A549 (cell line): ENCODE data around the gene DCP1A. TPM values are rescaled to one million over a fixed set of nuclear protein-coding genes. Genes with fewer than 3 reads are reported as not detected.

Experiments
- ATAC-seq, 2 experiments: fragments of 200-7000 bp in 1 of 2; fragments of >200 bp in 1 of 2; cut with Nextera tagmentation in 1 of 2; cut with Tn5 transposase in 1 of 2; 3 replicates each; pipeline versions ENCODE4 v1.8.0 to v1.9.1; 2018 to 2020; ENCODE audit warnings: mild to moderate bottlenecking in 1 of 2, moderate library complexity in 1 of 2
- CTCF ChIA-PET: fragments of 300-600 bp; sonication (Branson Sonifier 250); formaldehyde crosslinking; extraction: SDS; loops from one replicate; lab custom pipeline; 2021; ENCODE audit warnings: antibody characterized with exemption, inconsistent platforms; lab: Yijun Ruan, JAX
- POLR2A ChIA-PET: fragments of 350-600 bp; formaldehyde crosslinking; extraction: SDS; loops from one replicate; lab custom pipeline; 2021; ENCODE audit warnings: antibody characterized with exemption, inconsistent platforms; lab: Yijun Ruan, JAX
- DNase-seq, 2 experiments: peaks; one replicate each; pipeline versions ENCODE4 v3.0.0 to v3.0.0-alpha.2; 2011 to 2016; ENCODE audit warnings: low read depth in 1 of 2, low spot score in 1 of 2
- FAIRE-seq: peaks from 2 replicates; lab custom pipeline; 2011; peaks lifted over from hg19 to GRCh38; lab: Jason Lieb, UNC
- H3K27ac ChIP-seq, 2 experiments: fragments of >200 bp; sonication (Bioruptor Twin); formaldehyde crosslinking; 3 replicates each; pipeline ENCODE4 v1.5.1; 2016 to 2017
- H3K4me1 ChIP-seq: fragments of >200 bp; sonication (Bioruptor Twin); formaldehyde crosslinking; 3 replicates; pipeline ENCODE4 v1.6.1; 2016
- H3K4me2 ChIP-seq: fragments of >200 bp; sonication (Bioruptor Twin); formaldehyde crosslinking; 3 replicates; pipeline ENCODE4 v1.6.1; 2016
- H3K4me3 ChIP-seq: fragments of >200 bp; sonication (Bioruptor Twin); formaldehyde crosslinking; 3 replicates; pipeline ENCODE4 v1.5.1; 2016
- H3K9me3 ChIP-seq: fragments of >200 bp; sonication (Bioruptor Twin); formaldehyde crosslinking; 3 replicates; pipeline ENCODE4 v1.6.1; 2016
- CBX2 ChIP-seq: fragments of 200-600 bp; sonication (generic); IDR thresholded peaks from 2 replicates; pipeline ENCODE4 v1.6.1; 2016; ENCODE audit warnings: low read depth, mild to moderate bottlenecking, borderline replicate concordance
- CBX8 ChIP-seq: fragments of 200-600 bp; sonication (generic); IDR thresholded peaks from 2 replicates; pipeline ENCODE4 v1.6.1; 2016
- CEBPB ChIP-seq, 2 experiments: fragments of >200 bp in 1 of 2; sonication (Bioruptor Twin) in 1 of 2; formaldehyde crosslinking in 1 of 2; IDR thresholded peaks; 2 replicates each; pipeline ENCODE4 v1.6.1; 2012 to 2016
- CHD2 ChIP-seq: fragments of 150-350 bp; IDR thresholded peaks from 2 replicates; pipeline ENCODE4 v1.6.1; 2014; ENCODE audit warnings: low read length; ENCODE audit not compliant: partially characterized antibody
- CHD4 ChIP-seq: fragments of 200-600 bp; sonication (generic); IDR thresholded peaks from 2 replicates; pipeline ENCODE4 v1.6.1; 2016; ENCODE audit warnings: antibody characterized with exemption, mild to moderate bottlenecking, borderline replicate concordance
- EHF ChIP-seq: fragments of 250-450 bp; sonication (Bioruptor Pico); IDR thresholded peaks from 2 replicates; pipeline ENCODE4 v1.5.0; 2020; ENCODE audit warnings: mild to moderate bottlenecking
- EHMT2 ChIP-seq: fragments of 200-600 bp; sonication (generic); IDR thresholded peaks from 2 replicates; pipeline ENCODE4 v1.6.1; 2016; ENCODE audit warnings: antibody characterized with exemption, low read depth, mild to moderate bottlenecking, moderate library complexity
- EP300 ChIP-seq, 2 experiments: fragments of >200 bp; sonication (Bioruptor Twin); formaldehyde crosslinking; IDR thresholded peaks; 2 replicates in 1 of 2; 3 replicates in 1 of 2; pipeline ENCODE4 v1.6.1; 2016 to 2017
- FOSB ChIP-seq: fragments of 250-450 bp; sonication (Bioruptor Pico); IDR thresholded peaks from 2 replicates; pipeline ENCODE4 v1.5.0; 2020; ENCODE audit warnings: mild to moderate bottlenecking, moderate library complexity
- FOSL2 ChIP-seq, 2 experiments: fragments of 450-650 bp in 1 of 2; fragments of >200 bp in 1 of 2; sonication (Bioruptor Twin) in 1 of 2; formaldehyde crosslinking; IDR thresholded peaks; 2 replicates each; pipeline versions ENCODE4 v1.5.0 to v1.6.1; 2016 to 2020; ENCODE audit warnings: mild to moderate bottlenecking in 1 of 2, moderate library complexity in 1 of 2
- FOXS1 ChIP-seq: fragments of 250-450 bp; sonication (Bioruptor Pico); IDR thresholded peaks from 2 replicates; pipeline ENCODE4 v1.5.0; 2020; ENCODE audit warnings: mild to moderate bottlenecking, moderate library complexity
- GATA3 ChIP-seq: IDR thresholded peaks from 2 replicates; pipeline ENCODE4 v1.6.1; 2012; ENCODE audit warnings: borderline replicate concordance
- HDAC2 ChIP-seq: fragments of 200-600 bp; sonication (generic); IDR thresholded peaks from 2 replicates; pipeline ENCODE4 v1.6.1; 2016
- HOXB13 ChIP-seq: fragments of 250-450 bp; sonication (Bioruptor Pico); IDR thresholded peaks from 2 replicates; pipeline ENCODE4 v1.5.0; 2020; ENCODE audit warnings: low read depth, mild to moderate bottlenecking, moderate library complexity
- JUN ChIP-seq, 2 experiments: fragments of >200 bp; sonication (Bioruptor Twin); formaldehyde crosslinking; IDR thresholded peaks; 2 replicates in 1 of 2; 3 replicates in 1 of 2; pipeline ENCODE4 v1.6.1; 2016 to 2017
- JUNB ChIP-seq: fragments of >200 bp; sonication (Bioruptor Twin); formaldehyde crosslinking; IDR thresholded peaks from 2 replicates; pipeline ENCODE4 v1.6.1; 2016
- KDM1A ChIP-seq: fragments of 200-600 bp; sonication (generic); IDR thresholded peaks from 2 replicates; pipeline ENCODE4 v1.6.1; 2016; ENCODE audit warnings: low read depth, mild to moderate bottlenecking
- MAFK ChIP-seq: fragments of 450-650 bp; IDR thresholded peaks from 2 replicates; pipeline ENCODE4 v1.6.1; 2014; ENCODE audit not compliant: partially characterized antibody
- MYC ChIP-seq: IDR thresholded peaks from 2 replicates; pipeline ENCODE4 v1.6.1; 2012; ENCODE audit warnings: mild to moderate bottlenecking, inconsistent platforms, low read length, improper control_type of control experiment, borderline replicate concordance
- NFE2L2 ChIP-seq: fragments of 150-350 bp; conservative IDR thresholded peaks from 2 replicates; pipeline ENCODE4 v1.6.1; 2014; ENCODE audit warnings: low read length
- RAD21 ChIP-seq, 2 experiments: fragments of >200 bp in 1 of 2; sonication (Bioruptor Twin) in 1 of 2; formaldehyde crosslinking in 1 of 2; IDR thresholded peaks in 1 of 2; conservative IDR thresholded peaks in 1 of 2; 2 replicates in 1 of 2; 3 replicates in 1 of 2; pipeline ENCODE4 v1.6.1; 2012 to 2018; ENCODE audit warnings: inconsistent platforms in 1 of 2
- RCOR1 ChIP-seq: fragments of 150-350 bp; IDR thresholded peaks from 2 replicates; pipeline ENCODE4 v1.6.1; 2014; ENCODE audit warnings: antibody characterized with exemption, low read length, low read depth
- RNF2 ChIP-seq: fragments of 200-600 bp; sonication (generic); IDR thresholded peaks from 2 replicates; pipeline ENCODE4 v1.6.1; 2016; ENCODE audit warnings: low read depth, mild to moderate bottlenecking, antibody characterized with exemption, moderate library complexity, borderline replicate concordance
- SREBF2 ChIP-seq: fragments of 450-650 bp; IDR thresholded peaks from 2 replicates; pipeline ENCODE4 v1.6.1; 2014; ENCODE audit warnings: mild to moderate bottlenecking, moderate library complexity
- TFCP2L1 ChIP-seq: fragments of 250-450 bp; sonication (Bioruptor Pico); IDR thresholded peaks from 2 replicates; pipeline ENCODE4 v1.5.0; 2021; ENCODE audit warnings: mild to moderate bottlenecking
- ZC3H11A ChIP-seq: fragments of 450-650 bp; IDR thresholded peaks from 2 replicates; pipeline ENCODE4 v1.6.1; 2014; ENCODE audit warnings: antibody characterized with exemption, mild to moderate bottlenecking
- ZNF302 ChIP-seq: fragments of 250-450 bp; sonication (Bioruptor Pico); IDR thresholded peaks from 2 replicates; pipeline ENCODE4 v1.9.0; 2021; ENCODE audit warnings: inconsistent platforms, mild to moderate bottlenecking, moderate library complexity
- ZSCAN20 ChIP-seq: fragments of 250-450 bp; sonication (Bioruptor Pico); IDR thresholded peaks from 2 replicates; pipeline ENCODE4 v1.8.0; 2022; ENCODE audit warnings: mild to moderate bottlenecking, moderate library complexity
- WGBS: methylation state at CpG from one replicate; pipeline ENCODE4 v1.1.6; 2017; ENCODE audit errors: missing lambda C conversion rate; 5-methylcytosine and 5-hydroxymethylcytosine counted together
- polyA plus RNA-seq, 4 experiments: library from polyadenylated mRNA; depleted of rRNA in 3 of 4; stranded (reverse); fragments of >200 nt; fragmentation: RNase III in 1 of 4; extraction: RNeasy Plus Mini Kit Qiagen cat#74134 plus additional on column Dnase treatment in 1 of 4; gene quantifications; 2 replicates in 3 of 4; 3 replicates in 1 of 4; pipeline ENCODE4 v1.2.3, GENCODE V29; 2011 to 2017
- TF ChIP-seq, protein P1 (sequence below): fragments of >200 bp; sonication (Bioruptor Twin); formaldehyde crosslinking; IDR thresholded peaks from 3 replicates; pipeline ENCODE4 v1.5.1; 2016
- TF ChIP-seq, protein P2 (sequence below): fragments of 250-450 bp; sonication (Bioruptor Pico); IDR thresholded peaks from 2 replicates; pipeline ENCODE4 v1.5.0; 2021; ENCODE audit warnings: mild to moderate bottlenecking, moderate library complexity, borderline replicate concordance
- TF ChIP-seq, protein P3 (sequence below): IDR thresholded peaks from 2 replicates; pipeline ENCODE4 v1.6.1; 2012; ENCODE audit warnings: low read depth, borderline replicate concordance

Gene DCP1A
- polyA plus RNA-seq, 2 of the 4 experiments (the other 2 are of a cell fraction), result 7.3 to 27.4 TPM

DNA sequence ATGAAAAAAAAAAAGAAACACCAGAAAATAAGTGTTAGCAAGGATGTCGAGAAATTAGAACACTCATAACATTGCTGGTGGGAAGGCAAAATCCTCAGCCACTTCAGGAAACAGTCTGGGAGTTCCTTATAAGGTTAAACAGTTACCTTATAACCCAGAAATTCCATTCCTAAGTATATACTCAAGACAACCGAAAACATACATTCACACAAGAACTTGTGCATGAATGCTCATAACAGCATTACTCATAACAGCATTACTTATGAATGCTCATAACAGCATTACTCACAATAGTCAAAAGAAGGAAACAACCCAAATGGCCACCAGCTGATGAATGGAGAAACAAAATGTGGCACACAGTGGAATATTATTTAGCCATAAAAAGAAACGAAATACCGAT lies 34.8 kb upstream of the DCP1A start:
- no peak for TF ChIP-seq MAFK
- no peak for TF ChIP-seq GATA3
- TF ChIP-seq JUN (IDR thresholded peaks at IDR 0.05), result no peak
- no peak for TF ChIP-seq EP300 (IDR thresholded peaks at IDR 0.05)
- no peak for TF ChIP-seq CHD4
- TF ChIP-seq ZC3H11A, result no peak
- TF ChIP-seq EHF (CRISPR knock-in tag), result no peak
- no peak for TF ChIP-seq CBX2
- no peak for TF ChIP-seq ZNF302 (CRISPR knock-in tag)
- no peak for TF ChIP-seq RNF2
- no peak for TF ChIP-seq FOSL2 (IDR thresholded peaks at IDR 0.05)
- no peak for TF ChIP-seq FOSL2 (CRISPR knock-in tag; IDR thresholded peaks at IDR 0.05)
- TF ChIP-seq JUNB, result no peak
- no peak overlapping the region for H3K4me2 ChIP-seq
- no peak overlapping the region for H3K4me3 ChIP-seq
- H3K4me1 ChIP-seq, result 0 out of 3 replicates have a peak, but pooled peaks cover 5% of the 10 kb centered on the region
- FAIRE-seq, result no peak
- POLR2A ChIA-PET, result no interaction called here
- peak; percentile 30 to 32; a peak in 2 of 6 replicates for ATAC-seq
- WGBS, result 47% methylated on average over 4 of the region's 4 CpGs
- CTCF ChIA-PET, result interaction anchor here (0.9 to 1.3 kb wide), 2 partner anchors 7 to 37 kb away, joined by 3 to 5 read pairs; no protein-coding TSS in a partner anchor
- no peaks in the 10 kb centered on the region for H3K9me3 ChIP-seq
- no peak overlapping the region for H3K27ac ChIP-seq
- DNase-seq, result peak in 1 of 2 experiments; percentile 19

GRCh38 chr3:53380306-53380705 lies 33.0 kb upstream of the DCP1A start:
- TF ChIP-seq CEBPB (IDR thresholded peaks at IDR 0.05) (no peak), NFE2L2 (no peak), RAD21 (conservative IDR thresholded peaks at IDR 0.05 in 1 of 2, IDR thresholded peaks at IDR 0.05 in 1 of 2) (no peak), SREBF2 (no peak), FOXS1 (CRISPR knock-in tag) (no peak), CBX8 (no peak)
- TF ChIP-seq, all 56 proteins: peak for 0
- H3K27ac ChIP-seq, result peak overlapping the region; percentile 30 to 58; a peak in 4 of 6 replicates
- no peak for ATAC-seq
- no peak for FAIRE-seq
- ChIA-PET CTCF (no interaction called here), POLR2A (no interaction called here)
- WGBS, result 38% methylated on average over 1 of the region's 1 CpG
- no peaks in the 10 kb centered on the region for H3K9me3 ChIP-seq
- H3K4me2 ChIP-seq, result 0 out of 3 replicates have a peak overlapping the region, but pooled peaks have one; percentile 19
- 0 out of 3 replicates have a peak, but pooled peaks cover 7% of the 10 kb centered on the region for H3K4me1 ChIP-seq
- no peak for DNase-seq
- H3K4me3 ChIP-seq, result no peak overlapping the region

DNA sequence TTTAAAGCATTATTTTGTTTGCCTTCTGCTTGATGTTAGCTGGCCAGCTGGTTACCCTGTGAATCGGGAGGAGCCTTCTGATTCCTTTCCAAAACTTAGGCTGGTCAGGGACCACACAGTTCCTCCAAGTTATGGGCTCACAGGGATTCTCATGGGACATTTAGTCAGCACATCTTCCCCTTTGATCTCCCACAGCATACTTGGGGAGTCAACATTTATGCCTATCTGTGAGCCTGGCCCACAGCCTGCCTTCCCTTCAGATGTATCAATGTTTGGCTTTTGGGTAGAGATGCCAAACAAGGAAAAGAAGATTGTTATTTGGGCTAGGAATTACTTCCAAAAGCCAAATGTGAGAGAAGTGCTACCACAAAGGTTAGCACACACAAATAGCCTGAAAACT lies 32.6 kb upstream of the DCP1A start:
- 0 out of 3 replicates have a peak overlapping the region, but pooled peaks have one; percentile 19 for H3K4me2 ChIP-seq
- ATAC-seq, result no peak
- no peak overlapping the region for H3K4me3 ChIP-seq
- ChIA-PET CTCF (no interaction called here), POLR2A (no interaction called here)
- 71% methylated on average over 1 of the region's 1 CpG for WGBS
- peak overlapping the region; percentile 30 to 58; a peak in 4 of 6 replicates for H3K27ac ChIP-seq
- H3K9me3 ChIP-seq, result no peaks in the 10 kb centered on the region
- 0 out of 3 replicates have a peak, but pooled peaks cover 9% of the 10 kb centered on the region for H3K4me1 ChIP-seq
- no peak for FAIRE-seq
- DNase-seq, result no peak
- TF ChIP-seq, protein P1, sequence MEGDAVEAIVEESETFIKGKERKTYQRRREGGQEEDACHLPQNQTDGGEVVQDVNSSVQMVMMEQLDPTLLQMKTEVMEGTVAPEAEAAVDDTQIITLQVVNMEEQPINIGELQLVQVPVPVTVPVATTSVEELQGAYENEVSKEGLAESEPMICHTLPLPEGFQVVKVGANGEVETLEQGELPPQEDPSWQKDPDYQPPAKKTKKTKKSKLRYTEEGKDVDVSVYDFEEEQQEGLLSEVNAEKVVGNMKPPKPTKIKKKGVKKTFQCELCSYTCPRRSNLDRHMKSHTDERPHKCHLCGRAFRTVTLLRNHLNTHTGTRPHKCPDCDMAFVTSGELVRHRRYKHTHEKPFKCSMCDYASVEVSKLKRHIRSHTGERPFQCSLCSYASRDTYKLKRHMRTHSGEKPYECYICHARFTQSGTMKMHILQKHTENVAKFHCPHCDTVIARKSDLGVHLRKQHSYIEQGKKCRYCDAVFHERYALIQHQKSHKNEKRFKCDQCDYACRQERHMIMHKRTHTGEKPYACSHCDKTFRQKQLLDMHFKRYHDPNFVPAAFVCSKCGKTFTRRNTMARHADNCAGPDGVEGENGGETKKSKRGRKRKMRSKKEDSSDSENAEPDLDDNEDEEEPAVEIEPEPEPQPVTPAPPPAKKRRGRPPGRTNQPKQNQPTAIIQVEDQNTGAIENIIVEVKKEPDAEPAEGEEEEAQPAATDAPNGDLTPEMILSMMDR, result no peak
- TF ChIP-seq, protein P2, sequence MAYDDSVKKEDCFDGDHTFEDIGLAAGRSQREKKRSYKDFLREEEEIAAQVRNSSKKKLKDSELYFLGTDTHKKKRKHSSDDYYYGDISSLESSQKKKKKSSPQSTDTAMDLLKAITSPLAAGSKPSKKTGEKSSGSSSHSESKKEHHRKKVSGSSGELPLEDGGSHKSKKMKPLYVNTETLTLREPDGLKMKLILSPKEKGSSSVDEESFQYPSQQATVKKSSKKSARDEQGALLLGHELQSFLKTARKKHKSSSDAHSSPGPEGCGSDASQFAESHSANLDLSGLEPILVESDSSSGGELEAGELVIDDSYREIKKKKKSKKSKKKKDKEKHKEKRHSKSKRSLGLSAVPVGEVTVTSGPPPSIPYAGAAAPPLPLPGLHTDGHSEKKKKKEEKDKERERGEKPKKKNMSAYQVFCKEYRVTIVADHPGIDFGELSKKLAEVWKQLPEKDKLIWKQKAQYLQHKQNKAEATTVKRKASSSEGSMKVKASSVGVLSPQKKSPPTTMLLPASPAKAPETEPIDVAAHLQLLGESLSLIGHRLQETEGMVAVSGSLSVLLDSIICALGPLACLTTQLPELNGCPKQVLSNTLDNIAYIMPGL, result no peak
- TF ChIP-seq FOSL2 (IDR thresholded peaks at IDR 0.05) (no peak), FOSL2 (CRISPR knock-in tag; IDR thresholded peaks at IDR 0.05) (no peak), KDM1A (no peak), NFE2L2 (no peak), EP300 (IDR thresholded peaks at IDR 0.05) (no peak), RCOR1 (no peak), CHD4 (no peak), MYC (no peak), HDAC2 (no peak), CHD2 (no peak), HOXB13 (no peak), ZSCAN20 (no peak), FOSB (CRISPR knock-in tag) (no peak), TFCP2L1 (CRISPR knock-in tag) (no peak), EHMT2 (no peak)
- TF ChIP-seq, protein P3, sequence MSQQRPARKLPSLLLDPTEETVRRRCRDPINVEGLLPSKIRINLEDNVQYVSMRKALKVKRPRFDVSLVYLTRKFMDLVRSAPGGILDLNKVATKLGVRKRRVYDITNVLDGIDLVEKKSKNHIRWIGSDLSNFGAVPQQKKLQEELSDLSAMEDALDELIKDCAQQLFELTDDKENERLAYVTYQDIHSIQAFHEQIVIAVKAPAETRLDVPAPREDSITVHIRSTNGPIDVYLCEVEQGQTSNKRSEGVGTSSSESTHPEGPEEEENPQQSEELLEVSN, result no peak
